HG02759 (cell line): ENCODE data around the gene ZNHIT2.
"Not testable (repeated sequence)": the region's sequence is repeated elsewhere in the genome, so short reads cannot be mapped to it uniquely, and the experiment has no call there.

Source experiments
- ATAC-seq: cut with Tn5 transposase; IDR thresholded peaks from one replicate; pipeline ENCODE4 v1.9.1; 2021; ENCODE audit warnings: mild to moderate bottlenecking, moderate library complexity; ENCODE audit not compliant: unreplicated experiment

Gene ZNHIT2

DNA sequence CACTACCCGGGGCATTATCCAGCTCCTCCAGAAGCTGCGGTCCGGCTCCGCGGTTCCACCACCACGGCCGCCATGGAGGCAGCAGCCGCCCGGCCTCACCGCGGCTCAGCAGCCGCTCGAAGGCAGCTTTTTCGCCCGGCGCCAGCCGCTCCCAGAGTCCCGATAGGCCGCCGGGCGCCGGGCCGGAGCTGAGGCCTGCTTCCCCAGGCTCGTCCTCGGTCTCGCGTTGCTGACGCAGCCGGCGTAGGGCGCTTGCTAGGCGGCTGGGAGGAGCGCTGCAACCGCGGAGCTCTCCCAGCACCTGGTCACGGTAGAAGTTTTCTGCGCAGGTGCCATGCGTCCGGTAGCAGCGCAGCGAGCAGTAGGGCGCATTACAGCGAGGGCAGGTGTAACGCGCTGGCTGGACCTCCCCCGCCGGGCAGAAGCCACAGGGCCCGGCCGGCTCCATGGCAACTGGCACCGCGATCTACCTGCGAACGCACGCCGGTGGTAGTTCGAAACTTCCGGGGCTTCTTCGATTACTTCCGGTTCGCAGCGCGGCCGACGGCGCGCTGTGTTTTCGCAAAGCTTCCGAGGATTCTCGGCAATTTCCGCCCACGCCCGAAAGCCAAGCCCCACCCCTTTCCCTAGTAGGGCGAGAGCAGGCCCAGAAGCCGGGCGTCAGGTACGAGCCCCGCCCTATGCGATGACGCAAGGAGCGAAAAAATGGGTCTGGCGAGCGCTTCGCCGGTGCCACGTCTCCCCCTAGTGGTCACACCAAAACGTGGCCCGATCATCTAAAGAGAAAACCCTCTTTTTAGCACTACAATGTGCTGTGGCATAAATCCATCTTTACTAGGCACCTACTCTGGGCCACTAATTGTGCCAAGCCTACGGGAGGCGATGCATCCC lies at the start of gene ZNHIT2:
ZNHIT2 (minus strand) TSS at position 496 of the 891 bp plus-strand sequence; CDS start at position 448, 48 bp downstream.
- ATAC-seq: peak; percentile 71

GRCh38 chr11:65166893-65167292 lies 49.4 kb upstream of the ZNHIT2 start:
- ATAC-seq: no peak

DNA sequence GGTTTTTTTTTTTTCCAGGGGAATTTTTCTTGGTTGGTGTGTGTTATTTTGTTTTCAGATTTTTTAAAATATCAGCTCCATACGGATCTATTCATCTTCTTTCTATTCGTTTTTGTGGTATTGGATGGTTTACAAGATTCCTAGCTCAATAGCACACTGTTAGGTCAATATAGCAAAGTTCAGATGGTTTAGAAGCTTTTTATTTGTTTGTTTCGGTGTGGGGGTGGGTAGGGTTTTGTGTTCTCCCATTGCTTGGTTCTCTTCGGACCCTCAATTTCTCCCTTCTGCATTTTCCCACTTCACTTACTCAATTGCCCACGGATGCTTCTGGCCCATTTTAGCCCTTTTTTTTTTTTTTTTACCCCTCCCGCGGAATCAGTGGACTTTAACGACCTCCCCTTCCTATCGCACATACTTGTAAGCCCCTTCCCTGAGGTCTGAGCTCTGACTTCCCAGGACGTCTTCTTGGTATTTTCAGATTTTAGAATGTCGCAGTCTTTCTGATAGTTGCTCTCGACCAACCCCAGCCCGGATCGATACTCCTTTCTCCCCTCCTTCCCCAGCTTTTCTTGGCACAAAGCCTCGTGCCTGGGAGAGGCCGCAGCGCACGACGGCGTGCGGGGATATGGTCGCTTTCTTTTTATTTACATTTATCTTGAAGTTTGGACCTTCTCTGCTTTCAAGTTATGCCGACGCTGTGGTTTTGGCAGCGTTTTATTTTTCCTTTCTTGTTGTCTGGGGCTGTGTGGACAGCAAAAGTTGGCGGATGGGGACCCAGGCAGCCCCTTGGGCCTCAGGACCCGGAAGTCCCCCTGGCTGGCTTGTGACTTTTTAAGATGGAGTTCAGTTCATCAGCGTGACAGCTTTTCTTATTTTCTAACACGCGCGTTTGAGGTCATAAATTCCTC lies 48.2 kb upstream of the ZNHIT2 start:
- ATAC-seq: no peak

DNA sequence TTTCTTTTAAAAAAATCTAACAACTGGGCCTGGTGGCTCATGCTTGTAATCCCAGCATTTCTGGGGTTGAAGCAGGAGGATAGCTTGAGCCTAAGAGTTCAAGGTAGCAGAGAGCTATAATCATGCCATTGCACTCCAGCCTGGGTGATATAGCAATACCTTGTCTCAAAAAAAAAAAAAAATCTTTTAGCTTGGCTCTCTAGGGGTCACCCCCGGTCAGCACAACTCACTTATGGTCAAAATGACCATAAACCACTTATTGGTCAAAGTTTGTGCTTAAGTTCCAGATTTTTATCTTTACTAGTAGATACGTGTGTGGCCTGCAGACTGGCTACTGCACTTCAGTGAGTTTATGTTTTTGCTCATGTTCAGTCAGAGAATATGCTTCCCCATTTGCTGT lies 46.2 kb upstream of the ZNHIT2 start:
- no peak for ATAC-seq

- no peak for ATAC-seq
Observed at GRCh38 chr11:65160643-65161042, 43.1 kb upstream of the ZNHIT2 start.

DNA sequence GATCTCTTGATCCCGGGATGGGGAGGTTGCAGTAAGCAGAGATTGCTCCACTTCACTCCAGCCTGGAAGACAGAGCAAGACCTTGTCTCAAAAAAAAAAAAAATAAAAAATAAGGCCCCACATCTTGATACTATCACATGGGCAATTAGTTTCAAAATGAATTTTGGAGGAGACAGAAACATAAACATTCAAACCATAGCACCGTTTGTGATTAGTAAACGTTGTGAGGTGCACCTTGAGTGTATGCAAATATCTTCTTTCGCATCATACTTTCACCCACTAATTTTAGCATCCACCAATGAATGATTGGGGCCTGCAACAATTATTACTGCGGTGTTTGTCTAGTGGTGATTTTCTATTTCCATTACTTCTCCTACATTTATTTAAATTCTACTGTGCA lies 41.5 kb upstream of the ZNHIT2 start:
- peak; percentile 66 for ATAC-seq

DNA sequence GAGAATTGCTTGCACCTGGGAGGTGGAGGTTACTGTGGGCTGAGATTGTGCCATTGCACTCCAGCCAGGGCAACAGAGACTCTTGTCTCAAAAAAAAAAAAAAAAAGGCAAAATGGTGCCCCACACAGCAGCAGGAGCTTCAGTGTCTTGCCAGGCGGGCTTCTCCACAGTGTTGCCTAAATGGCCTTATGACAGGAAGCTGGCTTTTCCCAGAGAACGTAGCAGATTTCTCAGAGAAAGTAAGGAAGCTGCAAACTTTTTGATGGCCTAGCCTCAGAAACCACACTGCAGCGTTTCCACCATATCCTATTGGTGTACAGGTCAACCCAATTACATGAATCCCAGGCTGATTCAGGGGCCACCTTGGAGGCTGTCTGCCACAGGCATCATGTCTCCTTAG lies 39.8 kb upstream of the ZNHIT2 start:
- ATAC-seq: no peak

- ATAC-seq: no peak
Observed at GRCh38 chr11:65156926-65157325, 39.4 kb upstream of the ZNHIT2 start.

DNA sequence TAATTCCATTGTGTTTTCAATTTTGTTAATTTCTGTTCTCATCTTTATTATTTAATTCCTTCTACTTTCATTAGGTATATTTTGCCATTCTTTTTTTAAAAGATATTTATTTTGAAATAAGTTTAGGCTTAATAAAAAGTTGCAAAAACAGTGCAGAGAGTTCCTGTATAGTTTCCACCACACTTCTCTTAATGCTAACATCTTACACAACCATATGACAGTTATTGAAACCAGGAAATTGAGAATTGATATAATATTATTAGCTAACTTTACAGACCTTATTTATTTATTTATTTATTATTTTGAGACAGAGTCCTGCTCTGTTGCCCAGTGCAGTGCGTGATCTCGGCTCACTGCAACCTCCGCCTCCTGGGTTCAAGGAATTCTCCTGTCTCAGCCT lies 38.8 kb upstream of the ZNHIT2 start:
- ATAC-seq: no peak

- ATAC-seq: no peak
Observed at GRCh38 chr11:65152122-65152521, 34.6 kb upstream of the ZNHIT2 start.

- no peak for ATAC-seq
Observed at GRCh38 chr11:65151331-65151899, 33.9 kb upstream of the ZNHIT2 start.

- ATAC-seq: no peak
Observed at GRCh38 chr11:65150509-65151299, 33.2 kb upstream of the ZNHIT2 start.

- ATAC-seq: not testable (repeated sequence)
Observed at GRCh38 chr11:65150131-65150508, 32.6 kb upstream of the ZNHIT2 start.

GRCh38 chr11:65148657-65149056 lies 31.2 kb upstream of the ZNHIT2 start:
- ATAC-seq: no peak

GRCh38 chr11:65147352-65148075 lies 30.0 kb upstream of the ZNHIT2 start:
- no peak for ATAC-seq

- ATAC-seq: no peak
Observed at GRCh38 chr11:65141896-65142494, 24.5 kb upstream of the ZNHIT2 start.

DNA sequence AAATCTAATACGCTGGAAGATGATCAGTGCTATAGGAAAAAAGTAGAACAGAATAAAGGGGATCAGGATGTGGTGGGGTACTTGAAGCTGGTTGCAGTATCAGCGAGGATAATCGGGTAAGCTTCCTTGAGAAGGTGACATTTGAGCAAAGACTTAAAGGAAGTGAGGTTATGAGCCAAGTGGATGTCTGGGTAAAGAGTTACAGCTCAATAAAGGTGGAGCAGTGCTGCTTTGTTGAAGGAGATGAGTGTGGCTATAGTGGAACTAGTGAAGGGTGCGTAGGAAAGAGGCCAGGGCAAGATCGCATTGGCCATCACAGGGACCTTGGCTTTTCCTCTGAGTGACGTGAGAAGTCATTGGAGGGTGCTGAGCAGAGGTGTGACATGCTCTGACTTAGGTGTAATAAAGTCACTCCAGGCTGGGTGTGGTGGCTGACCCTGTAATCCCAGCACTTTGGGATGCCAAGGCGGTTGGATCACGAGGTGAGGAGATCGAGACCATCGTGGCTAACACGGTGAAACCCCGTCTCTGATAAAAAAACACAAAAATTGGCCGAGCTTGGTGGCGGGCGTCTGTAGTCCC lies 19.1 kb upstream of the ZNHIT2 start:
- no peak for ATAC-seq

GRCh38 chr11:65135633-65136145 lies 18.2 kb upstream of the ZNHIT2 start:
- ATAC-seq: no peak
